ENCODE data around the gene MDM1. TPM values are rescaled to one million over a fixed set of nuclear protein-coding genes. Genes with fewer than 3 reads are reported as not detected.

Gene MDM1
- total RNA-seq, 2 donors from 2014 or later = 12.4 to 18.9 TPM

DNA sequence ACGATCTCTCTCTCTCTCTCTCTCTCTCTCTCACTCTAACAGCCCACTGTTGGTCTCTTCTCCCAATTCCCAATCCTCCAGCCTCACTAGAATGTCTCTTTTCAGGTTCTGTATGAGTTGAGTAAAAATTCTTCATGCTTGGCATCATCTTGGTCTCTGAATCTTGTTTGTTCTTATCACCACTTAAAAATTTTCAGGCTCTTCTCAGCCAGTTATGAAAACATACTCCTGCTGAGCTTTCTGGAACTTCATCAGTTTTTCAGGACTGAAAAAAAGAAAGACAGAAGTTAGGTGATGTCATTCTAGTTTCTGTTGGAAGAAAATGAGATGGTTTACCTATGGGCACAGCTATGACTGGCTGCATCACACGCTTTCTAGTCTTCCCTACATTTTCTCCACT lies 67.3 kb downstream of the MDM1 start:
- DNase-seq (ENCODE audit: low spot score) = no peak
- Histone ChIP-seq H3K27me3 (replicated peaks; ENCODE audit: insufficient read depth) (no peaks in the 10 kb centered on the region), H3K36me3 (no peaks in the 10 kb centered on the region), H3K4me1 (replicated peaks) (no peaks in the 10 kb centered on the region), H3K27ac (no peak overlapping the region), H3K9me3 (no peaks in the 10 kb centered on the region), H3K4me3 (no peak overlapping the region)
- WGBS = 88% methylated on average over 2 of the region's 2 CpGs
- TF ChIP-seq, protein P1, sequence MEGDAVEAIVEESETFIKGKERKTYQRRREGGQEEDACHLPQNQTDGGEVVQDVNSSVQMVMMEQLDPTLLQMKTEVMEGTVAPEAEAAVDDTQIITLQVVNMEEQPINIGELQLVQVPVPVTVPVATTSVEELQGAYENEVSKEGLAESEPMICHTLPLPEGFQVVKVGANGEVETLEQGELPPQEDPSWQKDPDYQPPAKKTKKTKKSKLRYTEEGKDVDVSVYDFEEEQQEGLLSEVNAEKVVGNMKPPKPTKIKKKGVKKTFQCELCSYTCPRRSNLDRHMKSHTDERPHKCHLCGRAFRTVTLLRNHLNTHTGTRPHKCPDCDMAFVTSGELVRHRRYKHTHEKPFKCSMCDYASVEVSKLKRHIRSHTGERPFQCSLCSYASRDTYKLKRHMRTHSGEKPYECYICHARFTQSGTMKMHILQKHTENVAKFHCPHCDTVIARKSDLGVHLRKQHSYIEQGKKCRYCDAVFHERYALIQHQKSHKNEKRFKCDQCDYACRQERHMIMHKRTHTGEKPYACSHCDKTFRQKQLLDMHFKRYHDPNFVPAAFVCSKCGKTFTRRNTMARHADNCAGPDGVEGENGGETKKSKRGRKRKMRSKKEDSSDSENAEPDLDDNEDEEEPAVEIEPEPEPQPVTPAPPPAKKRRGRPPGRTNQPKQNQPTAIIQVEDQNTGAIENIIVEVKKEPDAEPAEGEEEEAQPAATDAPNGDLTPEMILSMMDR (IDR thresholded peaks at IDR 0.05) = no peak
- intact Hi-C loops (cut with DNase I) = no loop called here

DNA sequence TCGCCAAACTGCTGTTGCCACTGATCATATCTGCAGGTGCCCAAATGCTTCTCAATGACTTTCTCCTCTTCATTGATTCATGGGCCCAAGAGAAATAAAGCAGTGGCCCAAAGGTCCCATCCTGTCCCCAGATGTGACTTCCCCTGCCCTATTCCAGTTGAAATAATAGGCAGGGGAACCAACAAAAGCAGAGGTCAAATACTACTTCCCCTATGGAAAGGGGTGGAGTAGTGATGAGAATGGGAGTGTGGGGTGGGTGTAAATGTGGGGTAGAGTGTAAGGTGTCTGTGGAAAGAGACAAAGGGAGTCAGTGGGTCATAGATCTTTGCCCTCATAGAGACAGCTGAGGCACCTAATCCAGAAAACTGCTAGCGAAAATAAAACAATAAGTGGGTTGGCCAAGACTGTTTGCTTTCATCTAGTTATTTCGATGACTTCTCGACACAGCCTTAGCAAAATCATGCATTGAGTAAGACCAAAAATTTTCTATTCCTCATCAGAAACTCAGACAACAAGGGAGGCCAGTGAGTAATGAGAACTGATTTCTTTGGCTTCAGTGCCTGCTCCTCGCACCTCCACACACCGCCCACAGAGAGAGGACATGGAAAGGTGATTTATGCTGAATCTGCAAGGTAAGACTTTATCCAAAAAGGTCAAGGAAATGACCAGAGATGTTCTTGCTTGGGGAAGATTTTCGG lies 67.9 kb downstream of the MDM1 start:
- WGBS = 88% methylated on average over 7 of the region's 7 CpGs
- H3K27ac ChIP-seq = no peak overlapping the region
- H3K27me3 ChIP-seq (replicated peaks; ENCODE audit: insufficient read depth) = no peaks in the 10 kb centered on the region
- no peaks in the 10 kb centered on the region for H3K9me3 ChIP-seq
- DNase-seq (ENCODE audit: low spot score) = no peak
- H3K4me1 ChIP-seq (replicated peaks) = no peaks in the 10 kb centered on the region
- intact Hi-C loops (cut with DNase I) = no loop called here
- TF ChIP-seq, protein P1 (IDR thresholded peaks at IDR 0.05) = no peak
- TF ChIP-seq POLR2A (IDR thresholded peaks at IDR 0.05) (no peak), POLR2AphosphoS5 (IDR thresholded peaks at IDR 0.05) (no peak)
- no peaks in the 10 kb centered on the region for H3K36me3 ChIP-seq
- H3K4me3 ChIP-seq = no peak overlapping the region

- intact Hi-C loops (cut with DNase I) = no loop called here
- Histone ChIP-seq H3K27me3 (replicated peaks; ENCODE audit: insufficient read depth) (no peaks in the 10 kb centered on the region), H3K9me3 (no peaks in the 10 kb centered on the region), H3K27ac (no peak overlapping the region), H3K4me3 (no peak overlapping the region), H3K36me3 (no peaks in the 10 kb centered on the region), H3K4me1 (replicated peaks) (no peaks in the 10 kb centered on the region)
- DNase-seq (ENCODE audit: low spot score) = no peak
- 97% methylated on average over 1 of the region's 1 CpG for WGBS
- no peak for TF ChIP-seq POLR2AphosphoS5 (IDR thresholded peaks at IDR 0.05)
- no peak for TF ChIP-seq POLR2A (IDR thresholded peaks at IDR 0.05)
- TF ChIP-seq, protein P1 (IDR thresholded peaks at IDR 0.05) = no peak
Measured at GRCh38 chr12:68263366-68263765, 68.8 kb downstream of the MDM1 start.

GRCh38 chr12:68261896-68262295 lies 70.3 kb downstream of the MDM1 start:
- Histone ChIP-seq H3K9me3 (no peaks in the 10 kb centered on the region), H3K4me1 (replicated peaks) (no peaks in the 10 kb centered on the region), H3K36me3 (no peaks in the 10 kb centered on the region), H3K4me3 (no peak overlapping the region), H3K27me3 (replicated peaks; ENCODE audit: insufficient read depth) (no peaks in the 10 kb centered on the region), H3K27ac (no peak overlapping the region)
- DNase-seq (ENCODE audit: low spot score) = no peak
- TF ChIP-seq POLR2A (IDR thresholded peaks at IDR 0.05) (no peak), POLR2AphosphoS5 (IDR thresholded peaks at IDR 0.05) (no peak)
- TF ChIP-seq, protein P1 (IDR thresholded peaks at IDR 0.05) = no peak
- intact Hi-C loops (cut with DNase I) = no loop called here

DNA sequence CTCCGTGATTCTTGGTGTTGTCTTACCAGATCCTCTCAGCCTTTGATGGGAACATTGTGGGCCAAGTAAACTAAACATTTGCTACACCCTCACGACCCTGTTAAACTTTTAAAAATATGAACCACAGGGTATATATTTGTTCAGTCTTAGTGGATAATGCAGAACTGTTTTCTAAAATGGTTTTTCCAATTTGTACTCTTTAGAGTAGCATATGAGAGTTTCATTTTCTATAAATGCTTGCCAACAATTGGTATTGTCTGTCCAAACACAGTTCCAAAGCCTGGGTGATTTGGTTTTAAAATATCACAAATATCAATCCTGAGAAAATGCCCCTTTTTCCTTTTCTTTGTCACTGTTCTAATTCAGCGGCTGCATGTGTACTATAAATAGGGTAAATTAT lies 72.0 kb downstream of the MDM1 start:
- Histone ChIP-seq H3K27me3 (replicated peaks; ENCODE audit: insufficient read depth) (no peaks in the 10 kb centered on the region), H3K4me3 (no peak overlapping the region), H3K9me3 (no peaks in the 10 kb centered on the region), H3K4me1 (replicated peaks) (no peaks in the 10 kb centered on the region), H3K36me3 (no peaks in the 10 kb centered on the region), H3K27ac (no peak overlapping the region)
- DNase-seq (ENCODE audit: low spot score) = no peak
- 63% methylated on average over 3 of the region's 3 CpGs for WGBS
- TF ChIP-seq POLR2AphosphoS5 (IDR thresholded peaks at IDR 0.05) (no peak), POLR2A (IDR thresholded peaks at IDR 0.05) (no peak)
- TF ChIP-seq, protein P1 (IDR thresholded peaks at IDR 0.05) = no peak
- intact Hi-C loops (cut with DNase I) = no loop called here
